SU-DHL-6 (cell line): ENCODE measurements around the gene MEMO1.

Source experiments
- H2AFZ ChIP-seq: fragments of 200-600 bp; sonication (generic); 2 replicates; pipeline ENCODE4 v1.6.1; 2014; ENCODE audit warnings: low read depth, mild to moderate bottlenecking, moderate library complexity, mixed read lengths, antibody characterized with exemption, low read length; ENCODE audit not compliant: severe bottlenecking
- H3F3A ChIP-seq: fragments of 200-600 bp; shearing (Covaris generic); 2 replicates; pipeline ENCODE4 v1.6.0; 2016; ENCODE audit warnings: antibody characterized with exemption, mild to moderate bottlenecking; ENCODE audit not compliant: insufficient read depth
- H3K27ac ChIP-seq: fragments of 200-600 bp; sonication (generic); 2 replicates; pipeline ENCODE4 v1.5.1; 2016; ENCODE audit warnings: low read depth, mild to moderate bottlenecking, low read length, moderate library complexity, mixed read lengths
- H3K27me3 ChIP-seq: fragments of 200-600 bp; sonication (generic), shearing (Covaris generic); 2 replicates; pipeline ENCODE4 v1.6.0; 2014; ENCODE audit warnings: mild to moderate bottlenecking, low read length
- H3K36me3 ChIP-seq: fragments of 200-600 bp; sonication (generic); 2 replicates; pipeline ENCODE4 v1.6.1; 2014; ENCODE audit warnings: mild to moderate bottlenecking, low read length, mixed read lengths
- H3K4me2 ChIP-seq: fragments of 300-600, 200-600 bp; shearing (Covaris generic), sonication (generic); 2 replicates; pipeline ENCODE4 v1.6.0; 2014; ENCODE audit warnings: low read length, low read depth, mild to moderate bottlenecking; ENCODE audit not compliant: poor library complexity, severe bottlenecking
- H3K4me3 ChIP-seq: fragments of 200-600 bp; sonication (generic); 2 replicates; pipeline ENCODE4 v1.5.1; 2014; ENCODE audit warnings: antibody characterized with exemption, low read length, mild to moderate bottlenecking, mixed read lengths; ENCODE audit not compliant: insufficient read depth, poor library complexity, severe bottlenecking
- H3K79me2 ChIP-seq: fragments of 200-600 bp; sonication (generic); 2 replicates; pipeline ENCODE4 v1.6.1; 2014; ENCODE audit warnings: mild to moderate bottlenecking, low read length, moderate library complexity; ENCODE audit not compliant: insufficient read depth
- H3K9ac ChIP-seq: fragments of 200-600 bp; sonication (generic); 2 replicates; pipeline ENCODE4 v1.7.0; 2014; ENCODE audit warnings: mild to moderate bottlenecking, low read length
- H3K9me2 ChIP-seq: fragments of 200-600 bp; sonication (generic); replicated peaks from 2 replicates; pipeline ENCODE4 v1.6.1; 2014; ENCODE audit warnings: low read length; ENCODE audit not compliant: insufficient read depth
- H3K9me3 ChIP-seq: fragments of 200-600 bp; sonication (generic); 2 replicates; pipeline ENCODE4 v1.6.1; 2014; ENCODE audit warnings: low read length, mixed read lengths; ENCODE audit not compliant: insufficient read depth
- H4K20me1 ChIP-seq: fragments of 200-600 bp; sonication (generic); 2 replicates; pipeline ENCODE4 v1.6.1; 2014; ENCODE audit warnings: low read depth, mild to moderate bottlenecking, antibody characterized with exemption, low read length, moderate library complexity, mixed read lengths
- EZH2phosphoT487 ChIP-seq: fragments of 200-600 bp; sonication (generic), shearing (Covaris generic); conservative IDR thresholded peaks from 2 replicates; pipeline ENCODE4 v1.6.1; 2018; ENCODE audit warnings: mild to moderate bottlenecking, antibody characterized with exemption, low read length, moderate library complexity, mixed read lengths
- TF ChIP-seq, protein P1 (sequence below): fragments of 200-600 bp; sonication (generic); IDR thresholded peaks from one replicate; pipeline ENCODE4 v1.5.1; 2017; ENCODE audit warnings: antibody characterized with exemption, mild to moderate bottlenecking, low read length, moderate library complexity; ENCODE audit not compliant: insufficient read depth, poor library complexity, severe bottlenecking

MEMO1 gene

GRCh38 chr2:32008805-32009515 is 1.8 kb downstream of the MEMO1 start:
- Histone ChIP-seq H3K27me3 (no peaks in the 10 kb centered on the region), H2AFZ (peak overlapping the region; percentile 16), H3K4me3 (peak overlapping the region; percentile 93), H3K9me3 (no peaks in the 10 kb centered on the region), H4K20me1 (peaks cover 30% of the 10 kb centered on the region; the same call in 1 of the 2 replicates), H3K36me3 (no peaks in the 10 kb centered on the region), H3F3A (peaks cover 23% of the 10 kb centered on the region), H3K27ac (peak overlapping the region; percentile 85), H3K9me2 (no peaks in the 10 kb centered on the region), H3K4me2 (peak overlapping the region; percentile 98), H3K9ac (peak overlapping the region; percentile 93), H3K79me2 (peaks cover 58% of the 10 kb centered on the region)
- TF ChIP-seq, protein P1, sequence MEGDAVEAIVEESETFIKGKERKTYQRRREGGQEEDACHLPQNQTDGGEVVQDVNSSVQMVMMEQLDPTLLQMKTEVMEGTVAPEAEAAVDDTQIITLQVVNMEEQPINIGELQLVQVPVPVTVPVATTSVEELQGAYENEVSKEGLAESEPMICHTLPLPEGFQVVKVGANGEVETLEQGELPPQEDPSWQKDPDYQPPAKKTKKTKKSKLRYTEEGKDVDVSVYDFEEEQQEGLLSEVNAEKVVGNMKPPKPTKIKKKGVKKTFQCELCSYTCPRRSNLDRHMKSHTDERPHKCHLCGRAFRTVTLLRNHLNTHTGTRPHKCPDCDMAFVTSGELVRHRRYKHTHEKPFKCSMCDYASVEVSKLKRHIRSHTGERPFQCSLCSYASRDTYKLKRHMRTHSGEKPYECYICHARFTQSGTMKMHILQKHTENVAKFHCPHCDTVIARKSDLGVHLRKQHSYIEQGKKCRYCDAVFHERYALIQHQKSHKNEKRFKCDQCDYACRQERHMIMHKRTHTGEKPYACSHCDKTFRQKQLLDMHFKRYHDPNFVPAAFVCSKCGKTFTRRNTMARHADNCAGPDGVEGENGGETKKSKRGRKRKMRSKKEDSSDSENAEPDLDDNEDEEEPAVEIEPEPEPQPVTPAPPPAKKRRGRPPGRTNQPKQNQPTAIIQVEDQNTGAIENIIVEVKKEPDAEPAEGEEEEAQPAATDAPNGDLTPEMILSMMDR: no peak
- no peak for TF ChIP-seq EZH2phosphoT487

DNA sequence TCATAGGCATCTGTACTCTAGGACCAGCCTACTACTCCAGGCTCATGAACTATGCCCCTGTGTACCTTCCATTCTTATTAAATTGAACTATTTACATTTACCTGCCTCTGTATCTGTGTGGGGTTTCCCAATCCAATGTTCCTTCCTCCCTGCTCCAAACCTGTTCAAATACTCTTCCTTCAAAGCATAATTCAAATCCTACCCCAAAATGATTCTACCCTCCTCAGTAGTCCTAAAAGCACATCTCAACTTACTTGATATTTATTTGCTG is 3.8 kb downstream of the MEMO1 start:
- Histone ChIP-seq H3K27ac (no peak overlapping the region), H3F3A (peaks cover 18% of the 10 kb centered on the region), H3K36me3 (peaks cover 2% of the 10 kb centered on the region; the same call in 1 of the 2 replicates), H3K9me2 (no peaks in the 10 kb centered on the region), H3K27me3 (no peaks in the 10 kb centered on the region), H3K9me3 (no peaks in the 10 kb centered on the region), H2AFZ (no peak overlapping the region), H4K20me1 (peaks cover 31% of the 10 kb centered on the region; the same call in 1 of the 2 replicates), H3K4me2 (peak overlapping the region; percentile 98), H3K4me3 (no peak overlapping the region), H3K79me2 (peaks cover 76% of the 10 kb centered on the region), H3K9ac (no peak overlapping the region)
- no peak for TF ChIP-seq EZH2phosphoT487
- TF ChIP-seq, protein P1: no peak

GRCh38 chr2:32005371-32005976 is 5.3 kb downstream of the MEMO1 start:
- Histone ChIP-seq H3K79me2 (peaks cover 90% of the 10 kb centered on the region), H3K4me2 (peak overlapping the region; percentile 10), H4K20me1 (peaks cover 31% of the 10 kb centered on the region; the same call in 1 of the 2 replicates), H3F3A (peaks cover 8% of the 10 kb centered on the region; the same call in 1 of the 2 replicates), H3K9ac (no peak overlapping the region), H3K4me3 (no peak overlapping the region), H3K9me2 (no peaks in the 10 kb centered on the region), H3K27me3 (no peaks in the 10 kb centered on the region), H2AFZ (no peak overlapping the region), H3K9me3 (no peaks in the 10 kb centered on the region), H3K36me3 (peaks cover 2% of the 10 kb centered on the region; the same call in 1 of the 2 replicates), H3K27ac (no peak overlapping the region)
- TF ChIP-seq, protein P1: no peak
- TF ChIP-seq EZH2phosphoT487: no peak
